H1 (cell line): ENCODE results near the gene THAP2. TPM values are rescaled to one million over a fixed set of nuclear protein-coding genes. Genes with fewer than 3 reads are reported as not detected.

Experiments
- ASH2L ChIP-seq: fragments of 200-600, 300-600 bp; sonication (generic); IDR thresholded peaks from one replicate; pipeline ENCODE4 v1.7.1; 2017; ENCODE audit warnings: low read length
- ATF2 ChIP-seq: IDR thresholded peaks from 2 replicates; pipeline ENCODE4 v1.6.1; 2012; ENCODE audit warnings: low read length, inconsistent platforms
- BACH1 ChIP-seq: IDR thresholded peaks from 2 replicates; pipeline ENCODE4 v1.6.1; 2012; ENCODE audit warnings: low read length, improper control_type of control experiment
- BCL11A ChIP-seq, 2 experiments: IDR thresholded peaks; one replicate each; pipeline ENCODE4 v1.6.1; 2011; ENCODE audit warnings: low read depth in 2 of 2, low read length in 2 of 2, mild to moderate bottlenecking in 2 of 2
- BRCA1 ChIP-seq: IDR thresholded peaks from 2 replicates; pipeline ENCODE4 v1.6.1; 2012; ENCODE audit warnings: low read depth, low read length, improper control_type of control experiment
- CEBPB ChIP-seq: IDR thresholded peaks from 2 replicates; pipeline ENCODE4 v1.6.1; 2012; ENCODE audit warnings: low read depth, low read length
- CHD2 ChIP-seq: IDR thresholded peaks from 2 replicates; pipeline ENCODE4 v1.6.1; 2012; ENCODE audit warnings: low read length, improper control_type of control experiment
- GABPA ChIP-seq: IDR thresholded peaks from 2 replicates; pipeline ENCODE4 v1.6.1; 2011; ENCODE audit warnings: mild to moderate bottlenecking, low read length, moderate library complexity, borderline replicate concordance; ENCODE audit not compliant: insufficient read depth
- JUN ChIP-seq: IDR thresholded peaks from 2 replicates; pipeline ENCODE4 v1.6.1; 2011; ENCODE audit warnings: low read depth, mild to moderate bottlenecking, improper control_type of control experiment, low read length
- PHF8 ChIP-seq: fragments of 200-600 bp; sonication (generic); conservative IDR thresholded peaks from 2 replicates; pipeline ENCODE4 v1.7.1; 2012; ENCODE audit warnings: low read depth, mild to moderate bottlenecking, inconsistent platforms, low read length, moderate library complexity
- POLR2A ChIP-seq, 2 experiments: IDR thresholded peaks; 1 replicate in 1 of 2; 2 replicates in 1 of 2; pipeline ENCODE4 v1.6.1; 2011; ENCODE audit warnings: low read depth in 2 of 2, low read length in 2 of 2, mild to moderate bottlenecking in 2 of 2; ENCODE audit errors: control extremely low read depth in 1 of 2
- RBBP5 ChIP-seq: IDR thresholded peaks from 2 replicates; pipeline ENCODE4 v1.7.1; 2012; ENCODE audit warnings: low read depth, mild to moderate bottlenecking, inconsistent platforms, low read length, moderate library complexity, borderline replicate concordance
- RXRA ChIP-seq: IDR thresholded peaks from 2 replicates; pipeline ENCODE4 v1.6.1; 2011; ENCODE audit warnings: low read depth, mild to moderate bottlenecking, low read length, moderate library complexity; ENCODE audit not compliant: insufficient read depth
- SAP30 ChIP-seq: fragments of 300-600 bp; sonication (generic); IDR thresholded peaks from 2 replicates; pipeline ENCODE4 v1.7.1; 2012; ENCODE audit warnings: low read length, moderate library complexity, mild to moderate bottlenecking, inconsistent platforms; ENCODE audit not compliant: insufficient read depth, insufficient replicate concordance
- SIN3A ChIP-seq, 2 experiments: IDR thresholded peaks in 1 of 2; conservative IDR thresholded peaks in 1 of 2; 2 replicates each; pipeline ENCODE4 v1.6.1; 2011 to 2012; ENCODE audit warnings: low read length in 2 of 2, improper control_type of control experiment in 1 of 2, low read depth in 1 of 2, mild to moderate bottlenecking in 1 of 2
- SIX5 ChIP-seq: IDR thresholded peaks from 2 replicates; pipeline ENCODE4 v1.6.1; 2011; ENCODE audit warnings: mild to moderate bottlenecking, low read depth, low read length
- SP1 ChIP-seq: IDR thresholded peaks from 2 replicates; pipeline ENCODE4 v1.6.1; 2011; ENCODE audit warnings: low read depth, low read length
- SP2 ChIP-seq: IDR thresholded peaks from 2 replicates; pipeline ENCODE4 v1.6.1; 2012; ENCODE audit warnings: mild to moderate bottlenecking, low read length, inconsistent platforms
- TAF7 ChIP-seq: optimal IDR thresholded peaks from 2 replicates; pipeline ENCODE3; 2011; ENCODE audit warnings: low read depth, mild to moderate bottlenecking, inconsistent platforms, low read length, moderate library complexity, borderline replicate concordance
- TCF12 ChIP-seq: IDR thresholded peaks from 2 replicates; pipeline ENCODE4 v1.6.1; 2011; ENCODE audit warnings: low read depth, mild to moderate bottlenecking, low read length
- TEAD4 ChIP-seq: IDR thresholded peaks from 2 replicates; pipeline ENCODE4 v1.6.1; 2012; ENCODE audit warnings: low read depth, low read length, inconsistent platforms, mixed read lengths
- USF2 ChIP-seq: IDR thresholded peaks from 2 replicates; pipeline ENCODE4 v1.6.1; 2011; ENCODE audit warnings: low read length, improper control_type of control experiment
- YY1 ChIP-seq: IDR thresholded peaks from 2 replicates; pipeline ENCODE4 v1.6.1; 2011; ENCODE audit warnings: low read depth, mild to moderate bottlenecking, low read length
- polyA plus RNA-seq, 7 experiments: library from polyadenylated mRNA; depleted of rRNA in 3 of 7; stranded (reverse) in 5 of 7; unstranded in 2 of 7; fragments of >200 nt in 5 of 7; fragments of 200-250 nt in 2 of 7; gene quantifications; 1 replicate in 5 of 7; 2 replicates in 1 of 7; 4 replicates in 1 of 7; pipeline versions ENCODE4 v1.2.1 to v1.2.3, GENCODE V29; 2011 to 2013; ENCODE audit warnings: missing spikeins in 2 of 7, mixed read lengths in 2 of 7
- total RNA-seq: library from RNA; stranded (reverse); fragmentation: NEBNext Ultra II Directional; extraction: Animal tissue kit (Norgen Biotek cat#: 25700); gene quantifications from 2 replicates; pipeline ENCODE4 v1.2.1, GENCODE V29; 2021

THAP2 gene
- total and polyA plus RNA-seq, 2 of the 8 experiments (the other 6 are each of a cell fraction or from before 2014, with no cell fraction given) = 1.8 to 5.3 TPM

GRCh38 chr12:71685914-71686657 is 22.0 kb downstream of the THAP2 start, which contains the start of gene TMEM19 (continued):
- TF ChIP-seq PHF8 (peak; percentile 94), SIX5 (no peak), RXRA (no peak), CHD2 (no peak), ASH2L (peak; percentile 96), BRCA1 (no peak), CEBPB (no peak), GABPA (no peak), ATF2 (no peak), TEAD4 (no peak), SP1 (0 out of 2 replicates have a peak, but pooled peaks have one; percentile 26), USF2 (peak; percentile 76; the same call in 1 of the 2 replicates), BACH1 (0 out of 2 replicates have a peak, but pooled peaks have one; percentile 23), BCL11A (IDR thresholded peaks at IDR 0.05; ENCODE audit: low read depth in 2 of 2, low read length in 2 of 2) (no peak), YY1 (no peak), SIN3A (conservative IDR thresholded peaks at IDR 0.05 in 1 of 2, IDR thresholded peaks at IDR 0.05 in 1 of 2; ENCODE audit: low read depth in 1 of 2, low read length in 2 of 2) (0 out of 4 replicates have a peak, but pooled peaks of 1 of the 2 experiments have one; percentile 48), POLR2A (IDR thresholded peaks at IDR 0.05; ENCODE audit: control extremely low read depth in 1 of 2, low read depth in 2 of 2, low read length in 2 of 2) (peak; percentile 74 to 90), RBBP5 (peak; percentile 92), TCF12 (no peak), SP2 (no peak), SAP30 (no peak), JUN (no peak), TAF7 (peak; percentile 71)
